GM18861 (cell line): ENCODE results near the gene TMPRSS4.

Experiments used
- ATAC-seq: cut with Tn5 transposase; IDR thresholded peaks from one replicate; pipeline ENCODE4 v1.9.1; 2021; ENCODE audit not compliant: unreplicated experiment

TMPRSS4 gene

GRCh38 chr11:118152020-118152551, 75.2 kb downstream of the TMPRSS4 start:
- ATAC-seq: no peak

- ATAC-seq: no peak
Measured at GRCh38 chr11:118152552-118153471, 75.9 kb downstream of the TMPRSS4 start, which contains the start of gene SCN4B. TSS of gene SCN4B (minus strand) at chr11:118152823. CDS start at chr11:118152673, 150 bp downstream.

- ATAC-seq: no peak
Measured at GRCh38 chr11:118153516-118153915, 76.6 kb downstream of the TMPRSS4 start.

- no peak for ATAC-seq
Measured at GRCh38 chr11:118153976-118154375, 77.1 kb downstream of the TMPRSS4 start.

GRCh38 chr11:118154641-118155040, 77.8 kb downstream of the TMPRSS4 start:
- no peak for ATAC-seq

GRCh38 chr11:118155776-118156530, 79.1 kb downstream of the TMPRSS4 start:
- no peak for ATAC-seq

- no peak for ATAC-seq
Measured at GRCh38 chr11:118156531-118157185, 79.8 kb downstream of the TMPRSS4 start.

GRCh38 chr11:118157186-118157895, 80.5 kb downstream of the TMPRSS4 start:
- no peak for ATAC-seq

GRCh38 chr11:118161786-118162185, 84.9 kb downstream of the TMPRSS4 start:
- ATAC-seq: no peak

- no peak for ATAC-seq
Measured at GRCh38 chr11:118162846-118163245, 86.0 kb downstream of the TMPRSS4 start.

- no peak for ATAC-seq
Measured at GRCh38 chr11:118163494-118163893, 86.6 kb downstream of the TMPRSS4 start.

GRCh38 chr11:118164885-118165284, 88.0 kb downstream of the TMPRSS4 start:
- ATAC-seq: no peak

- ATAC-seq: no peak
Measured at GRCh38 chr11:118166641-118167040, 89.8 kb downstream of the TMPRSS4 start.

GRCh38 chr11:118167253-118167652, 90.4 kb downstream of the TMPRSS4 start:
- ATAC-seq: no peak

GRCh38 chr11:118167906-118168305, 91.0 kb downstream of the TMPRSS4 start:
- ATAC-seq: no peak

- ATAC-seq: no peak
Measured at GRCh38 chr11:118168316-118168715, 91.4 kb downstream of the TMPRSS4 start.

GRCh38 chr11:118168751-118169150, 91.9 kb downstream of the TMPRSS4 start:
- no peak for ATAC-seq

GRCh38 chr11:118169300-118170140, 92.6 kb downstream of the TMPRSS4 start:
- no peak for ATAC-seq

- ATAC-seq: no peak
Measured at GRCh38 chr11:118170231-118170630, 93.4 kb downstream of the TMPRSS4 start.

- ATAC-seq: no peak
Measured at GRCh38 chr11:118170882-118171268, 94.0 kb downstream of the TMPRSS4 start.
